ENCODE results near the gene CKM. TPM values are rescaled to one million over a fixed set of nuclear protein-coding genes. Genes with fewer than 3 reads are reported as not detected.

Gene CKM
- polyA plus RNA-seq, 2 of the 4 experiments (the other 2 are of a cell fraction): not detected

DNA sequence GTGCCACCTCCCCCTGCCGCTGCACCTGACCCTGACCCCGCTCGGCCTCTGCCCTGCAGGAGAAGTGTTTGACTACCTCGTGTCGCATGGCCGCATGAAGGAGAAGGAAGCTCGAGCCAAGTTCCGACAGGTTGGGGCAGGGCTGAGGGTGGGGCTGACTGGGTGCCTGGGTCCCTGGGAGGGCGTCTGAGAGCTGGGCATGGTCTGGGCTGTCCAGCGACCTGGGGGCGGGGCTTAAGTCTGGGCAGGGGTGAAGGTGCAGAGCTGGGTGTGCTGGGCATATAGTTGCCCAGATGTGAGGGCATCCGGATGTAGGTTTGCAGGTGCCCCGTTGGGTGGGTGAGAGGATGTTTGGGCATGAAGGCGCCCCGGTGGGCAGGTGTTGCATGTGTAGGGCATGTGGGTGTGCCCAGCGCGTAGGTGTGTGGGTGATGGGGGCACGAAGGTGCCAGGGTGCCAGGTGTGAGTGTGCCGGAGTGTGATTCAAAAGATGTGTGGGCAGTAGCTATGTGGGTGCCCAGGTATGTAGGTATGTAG is 57.8 kb downstream of the CKM start:
- DNase-seq (ENCODE audit: low read depth in 1 of 2, low spot score in 1 of 2) (no peak), ATAC-seq (no peak; a peak in 1 of 6 replicates), FAIRE-seq (no peak)
- Histone ChIP-seq H3K9me3 (no peaks in the 10 kb centered on the region), H3K27ac (no peak overlapping the region), H3K4me2 (no peak overlapping the region), H3K4me3 (no peak overlapping the region), H3K4me1 (no peaks in the 10 kb centered on the region)
- WGBS (ENCODE audit: missing lambda C conversion rate): 87% methylated on average over 11 of the region's 19 CpGs
- ChIA-PET CTCF (interaction anchor here (1.6 kb wide), 1 partner anchor 74 kb away, joined by 6 read pairs; no protein-coding TSS in a partner anchor), POLR2A (no interaction called here)
- no peak for TF ChIP-seq MAFK (IDR thresholded peaks at IDR 0.05; ENCODE audit: partially characterized antibody)

GRCh38 chr19:45263013-45263412 is 59.7 kb downstream of the CKM start:
- CTCF ChIA-PET: interaction anchor here (0.9 kb wide), 1 partner anchor 13 kb away, joined by 3 read pairs; no protein-coding TSS in a partner anchor
- POLR2A ChIA-PET: no interaction called here
- Histone ChIP-seq H3K4me2 (no peak overlapping the region), H3K9me3 (no peaks in the 10 kb centered on the region), H3K4me1 (no peaks in the 10 kb centered on the region), H3K4me3 (no peak overlapping the region), H3K27ac (no peak overlapping the region)
- DNase-seq (ENCODE audit: low read depth in 1 of 2, low spot score in 1 of 2) (no peak), FAIRE-seq (no peak), ATAC-seq (no peak)
- TF ChIP-seq ZC3H11A (IDR thresholded peaks at IDR 0.05) (no peak), ATOH8 (CRISPR knock-in tag; IDR thresholded peaks at IDR 0.05; ENCODE audit: low read depth) (no peak), CTCF (IDR thresholded peaks at IDR 0.05) (no peak), GATA3 (IDR thresholded peaks at IDR 0.05; ENCODE audit: borderline replicate concordance) (no peak), ZFP36 (IDR thresholded peaks at IDR 0.05; ENCODE audit: borderline replicate concordance, partially characterized antibody) (no peak)
- TF ChIP-seq, protein P1, sequence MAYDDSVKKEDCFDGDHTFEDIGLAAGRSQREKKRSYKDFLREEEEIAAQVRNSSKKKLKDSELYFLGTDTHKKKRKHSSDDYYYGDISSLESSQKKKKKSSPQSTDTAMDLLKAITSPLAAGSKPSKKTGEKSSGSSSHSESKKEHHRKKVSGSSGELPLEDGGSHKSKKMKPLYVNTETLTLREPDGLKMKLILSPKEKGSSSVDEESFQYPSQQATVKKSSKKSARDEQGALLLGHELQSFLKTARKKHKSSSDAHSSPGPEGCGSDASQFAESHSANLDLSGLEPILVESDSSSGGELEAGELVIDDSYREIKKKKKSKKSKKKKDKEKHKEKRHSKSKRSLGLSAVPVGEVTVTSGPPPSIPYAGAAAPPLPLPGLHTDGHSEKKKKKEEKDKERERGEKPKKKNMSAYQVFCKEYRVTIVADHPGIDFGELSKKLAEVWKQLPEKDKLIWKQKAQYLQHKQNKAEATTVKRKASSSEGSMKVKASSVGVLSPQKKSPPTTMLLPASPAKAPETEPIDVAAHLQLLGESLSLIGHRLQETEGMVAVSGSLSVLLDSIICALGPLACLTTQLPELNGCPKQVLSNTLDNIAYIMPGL (CRISPR knock-in tag; IDR thresholded peaks at IDR 0.05; ENCODE audit: borderline replicate concordance): no peak
- WGBS (ENCODE audit: missing lambda C conversion rate): 100% methylated on average over 7 of the region's 11 CpGs

DNA sequence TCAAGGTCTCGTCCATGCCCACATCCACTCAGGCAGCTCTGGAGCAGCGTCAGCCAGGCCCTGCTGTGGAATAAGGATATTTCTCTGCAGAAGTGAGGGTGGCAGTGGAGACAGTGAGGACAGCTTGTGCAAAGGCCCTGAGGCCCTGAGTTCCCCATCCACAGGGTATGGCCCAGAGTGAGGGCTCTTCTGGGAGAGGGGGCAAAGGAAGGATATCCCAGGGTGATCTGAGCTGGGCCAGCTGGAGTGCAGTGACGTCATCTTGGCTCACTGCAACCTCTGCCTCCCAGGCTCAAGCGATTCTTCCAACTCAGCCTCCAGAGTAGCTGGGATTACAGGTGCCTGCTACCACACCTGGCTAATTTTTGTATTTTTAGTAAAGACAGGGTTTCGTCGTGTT is 60.1 kb downstream of the CKM start:
- ChIA-PET POLR2A (no interaction called here), CTCF (interaction anchor here (0.9 kb wide), 1 partner anchor 13 kb away, joined by 3 read pairs; no protein-coding TSS in a partner anchor)
- no peaks in the 10 kb centered on the region for H3K9me3 ChIP-seq
- H3K4me3 ChIP-seq: no peak overlapping the region
- TF ChIP-seq NFE2L2 (conservative IDR thresholded peaks at IDR 0.05; ENCODE audit: low read length): no peak
- TF ChIP-seq HDAC2 (IDR thresholded peaks at IDR 0.05): no peak
- no peak for TF ChIP-seq GATA3 (IDR thresholded peaks at IDR 0.05; ENCODE audit: borderline replicate concordance)
- no peak for TF ChIP-seq ZC3H11A (IDR thresholded peaks at IDR 0.05)
- TF ChIP-seq EHMT2 (IDR thresholded peaks at IDR 0.05; ENCODE audit: low read depth): no peak
- no peak for TF ChIP-seq RARB (CRISPR knock-in tag; IDR thresholded peaks at IDR 0.05)
- no peak for TF ChIP-seq RFX5 (IDR thresholded peaks at IDR 0.05)
- TF ChIP-seq HOXB5 (CRISPR knock-in tag; IDR thresholded peaks at IDR 0.05): no peak
- no peak for TF ChIP-seq SMC3 (IDR thresholded peaks at IDR 0.05)
- TF ChIP-seq MYC (IDR thresholded peaks at IDR 0.05; ENCODE audit: borderline replicate concordance, low read length): no peak
- TF ChIP-seq CHD2 (IDR thresholded peaks at IDR 0.05; ENCODE audit: low read length, partially characterized antibody): no peak
- TF ChIP-seq EP300 (IDR thresholded peaks at IDR 0.05): no peak
- TF ChIP-seq TP53 (CRISPR knock-in tag; IDR thresholded peaks at IDR 0.05): no peak
- no peak for TF ChIP-seq ESRRA (IDR thresholded peaks at IDR 0.05; ENCODE audit: borderline replicate concordance, low read length)
- TF ChIP-seq JUNB (IDR thresholded peaks at IDR 0.05): no peak
- no peak for TF ChIP-seq POLR2A (IDR thresholded peaks at IDR 0.05; ENCODE audit: low read length)
- TF ChIP-seq, protein P1 (CRISPR knock-in tag; IDR thresholded peaks at IDR 0.05; ENCODE audit: borderline replicate concordance): no peak
- ATAC-seq: no peak
- no peak for FAIRE-seq
- H3K27ac ChIP-seq: no peak overlapping the region
- 93% methylated on average over 4 of the region's 6 CpGs for WGBS (ENCODE audit: missing lambda C conversion rate)
- DNase-seq (ENCODE audit: low read depth in 1 of 2, low spot score in 1 of 2): no peak
- H3K4me1 ChIP-seq: no peaks in the 10 kb centered on the region
- H3K4me2 ChIP-seq: no peak overlapping the region
